Prostate gland (tissue), 2 donors: ENCODE measurements around the gene MECP2. TPM values are rescaled to one million over a fixed set of nuclear protein-coding genes. Genes with fewer than 3 reads are reported as not detected.

Experiments used
- DNase-seq: peaks from one replicate; pipeline ENCODE4 v3.0.0-alpha.2; 2019; ENCODE audit warnings: low spot score
- H3K27ac ChIP-seq, 2 donors: fragments of 200-600 bp; sonication (generic); 2 replicates each; pipeline ENCODE4 v1.5.1; 2017 to 2019
- H3K27me3 ChIP-seq: fragments of 200-600 bp; sonication (generic); replicated peaks from 2 replicates; pipeline ENCODE4 v1.5.1; 2019; ENCODE audit not compliant: insufficient read depth
- H3K36me3 ChIP-seq, 2 donors: fragments of 200-600 bp; sonication (generic); 1 replicate in 1 of 2; 2 replicates in 1 of 2; pipeline versions ENCODE4 v1.5.1 to v1.8.1; 2017 to 2019
- H3K4me1 ChIP-seq: fragments of 200-600 bp; sonication (generic); replicated peaks from 2 replicates; pipeline ENCODE4 v1.5.1; 2019
- H3K4me3 ChIP-seq, 2 donors: fragments of 200-600 bp; sonication (generic); 2 replicates each; pipeline ENCODE4 v1.5.1; 2017 to 2019
- H3K9me3 ChIP-seq: fragments of 200-600 bp; sonication (generic); 2 replicates; pipeline ENCODE4 v1.5.1; 2017
- CTCF ChIP-seq, 4 experiments: fragments of 200-600 bp in 2 of 4; fragments of 450-650 bp in 2 of 4; sonication (generic) in 2 of 4; IDR thresholded peaks; 1 replicate in 3 of 4; 2 replicates in 1 of 4; pipeline ENCODE4 v1.5.1; 2016 to 2019; ENCODE audit warnings: antibody characterized with exemption in 4 of 4, mild to moderate bottlenecking in 2 of 4, moderate library complexity in 2 of 4
- POLR2A ChIP-seq: fragments of 450-650 bp; IDR thresholded peaks from one replicate; pipeline ENCODE4 v1.6.1; 2016; ENCODE audit warnings: antibody characterized with exemption, mild to moderate bottlenecking
- POLR2AphosphoS5 ChIP-seq: sonication (generic); formaldehyde crosslinking; IDR thresholded peaks from one replicate; pipeline ENCODE4 v1.6.1; 2017; ENCODE audit warnings: antibody characterized with exemption
- WGBS: methylation state at CpG from one replicate; pipeline ENCODE4 v1.1.5; 2018; 5-methylcytosine and 5-hydroxymethylcytosine counted together
- intact Hi-C: fragments of 100-400 bp; cut with DNase I; formaldehyde crosslinking; loops from one replicate; pipeline ENCODE4 v1.14.2; 2022
- total RNA-seq, 2 donors: library from RNA; depleted of rRNA; stranded (reverse); fragments of >200 nt; gene quantifications; one replicate each; pipeline ENCODE4 v1.1.0, GENCODE V29; 2016

Gene MECP2
- total RNA-seq, 2 donors from 2014 or later, result 54.4 to 85.2 TPM

GRCh38 chrX:154097003-154097588, 421 bp downstream of the MECP2 start:
- WGBS, result under 1% methylated on average over 40 of the region's 80 CpGs
- peak overlapping the region; percentile 96 to 97 for H3K27ac ChIP-seq
- no peaks in the 10 kb centered on the region for H3K9me3 ChIP-seq
- H3K4me3 ChIP-seq, result peak overlapping the region; percentile 62 to 68
- H3K27me3 ChIP-seq, result no peaks in the 10 kb centered on the region
- peak; percentile 62 for DNase-seq
- intact Hi-C loops, result loop anchor here (10.0 kb wide), 1 partner anchor 82 kb away; the partner anchor contains the start of gene IRAK1
- no peaks in the 10 kb centered on the region for H3K4me1 ChIP-seq
- no peaks in the 10 kb centered on the region for H3K36me3 ChIP-seq
- TF ChIP-seq CTCF (IDR thresholded peaks at IDR 0.05) (no peak), POLR2A (no peak), POLR2AphosphoS5 (no peak)

- WGBS, result 7% methylated on average over 28 of the region's 31 CpGs
- intact Hi-C loops, result loop anchor here (10.0 kb wide), 1 partner anchor 82 kb away; the partner anchor contains the start of gene IRAK1
- Histone ChIP-seq H3K27me3 (no peaks in the 10 kb centered on the region), H3K36me3 (no peaks in the 10 kb centered on the region), H3K4me1 (no peaks in the 10 kb centered on the region), H3K9me3 (no peaks in the 10 kb centered on the region), H3K4me3 (peak overlapping the region; percentile 62 to 68), H3K27ac (peak overlapping the region; percentile 96 to 97)
- DNase-seq, result no peak
- no peak for TF ChIP-seq POLR2AphosphoS5
- no peak for TF ChIP-seq CTCF (IDR thresholded peaks at IDR 0.05)
Measured at GRCh38 chrX:154096140-154097002, 1.1 kb downstream of the MECP2 start.

GRCh38 chrX:154094833-154095232, 2.7 kb downstream of the MECP2 start:
- no peak for DNase-seq
- H3K27me3 ChIP-seq, result no peaks in the 10 kb centered on the region
- H3K4me3 ChIP-seq, result no peak overlapping the region
- TF ChIP-seq CTCF (IDR thresholded peaks at IDR 0.05), result no peak
- TF ChIP-seq POLR2AphosphoS5, result no peak
- TF ChIP-seq POLR2A, result no peak
- H3K36me3 ChIP-seq, result no peaks in the 10 kb centered on the region
- no peaks in the 10 kb centered on the region for H3K4me1 ChIP-seq
- intact Hi-C loops, result loop anchor here (10.0 kb wide), 1 partner anchor 80 kb away; the partner anchor contains the start of gene IRAK1
- WGBS, result 27% methylated on average over 6 of the region's 6 CpGs
- H3K27ac ChIP-seq, result peak overlapping the region in 1 of 2 donors; percentile 97
- H3K9me3 ChIP-seq, result no peaks in the 10 kb centered on the region

- no peak overlapping the region for H3K27ac ChIP-seq
- no peaks in the 10 kb centered on the region for H3K36me3 ChIP-seq
- no peak for DNase-seq
- intact Hi-C loops, result loop anchor here (10.0 kb wide), 1 partner anchor 79 kb away; the partner anchor contains the start of gene IRAK1
- WGBS, result 50% methylated on average over 5 of the region's 5 CpGs
- H3K4me1 ChIP-seq, result no peaks in the 10 kb centered on the region
- H3K27me3 ChIP-seq, result no peaks in the 10 kb centered on the region
- TF ChIP-seq POLR2AphosphoS5, result no peak
- TF ChIP-seq POLR2A, result no peak
- TF ChIP-seq CTCF (IDR thresholded peaks at IDR 0.05), result no peak
- H3K9me3 ChIP-seq, result no peaks in the 10 kb centered on the region
- H3K4me3 ChIP-seq, result no peak overlapping the region
Measured at GRCh38 chrX:154093965-154094364, 3.6 kb downstream of the MECP2 start.
